HPDE6-E6E7 (cell line): ENCODE data around the gene PPP3R1.

Experiments
- DNase-seq: peaks from one replicate; pipeline ENCODE4 v3.0.0; 2011; ENCODE audit warnings: missing footprints; ENCODE audit errors: extremely low spot score

The PPP3R1 gene

DNA sequence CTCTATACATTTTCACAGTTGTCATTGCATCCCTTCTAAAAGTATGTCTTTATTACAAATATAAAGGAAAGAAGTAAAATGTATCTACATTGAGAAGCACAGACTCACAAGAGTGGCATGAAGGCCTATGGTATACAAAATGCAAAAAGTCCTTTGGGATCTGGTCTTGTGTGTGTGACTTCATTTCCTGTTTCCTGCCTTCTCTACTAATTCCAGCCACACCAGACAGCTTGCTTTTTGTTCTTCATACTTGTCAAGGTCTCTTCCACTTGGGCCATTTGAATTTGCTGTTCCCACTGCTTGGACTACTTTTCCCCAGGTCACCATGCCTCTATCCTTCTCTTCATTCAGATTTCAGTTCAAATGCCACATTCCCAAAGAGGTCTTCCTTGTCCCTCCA, 101.3 kb downstream of the PPP3R1 start:
- no peak for DNase-seq

DNA sequence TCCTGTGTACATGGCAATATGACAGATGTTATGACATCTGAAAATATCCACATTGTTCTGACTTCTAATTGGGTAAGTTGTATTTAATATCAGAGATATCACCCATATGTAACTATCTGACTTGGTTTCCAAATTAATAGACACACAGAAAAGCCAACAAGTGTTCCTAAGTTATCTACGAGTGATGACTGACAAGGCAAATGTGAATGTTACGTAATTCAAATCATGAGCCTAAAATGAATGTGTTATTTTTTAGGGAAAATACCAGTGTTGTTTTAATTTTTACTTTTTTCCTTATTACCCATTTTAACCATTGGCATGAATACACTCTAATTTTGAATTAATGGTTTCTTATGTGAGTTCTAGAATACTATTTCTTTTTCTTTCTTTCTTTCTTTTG, 110.5 kb downstream of the PPP3R1 start:
- DNase-seq, result no peak

DNA sequence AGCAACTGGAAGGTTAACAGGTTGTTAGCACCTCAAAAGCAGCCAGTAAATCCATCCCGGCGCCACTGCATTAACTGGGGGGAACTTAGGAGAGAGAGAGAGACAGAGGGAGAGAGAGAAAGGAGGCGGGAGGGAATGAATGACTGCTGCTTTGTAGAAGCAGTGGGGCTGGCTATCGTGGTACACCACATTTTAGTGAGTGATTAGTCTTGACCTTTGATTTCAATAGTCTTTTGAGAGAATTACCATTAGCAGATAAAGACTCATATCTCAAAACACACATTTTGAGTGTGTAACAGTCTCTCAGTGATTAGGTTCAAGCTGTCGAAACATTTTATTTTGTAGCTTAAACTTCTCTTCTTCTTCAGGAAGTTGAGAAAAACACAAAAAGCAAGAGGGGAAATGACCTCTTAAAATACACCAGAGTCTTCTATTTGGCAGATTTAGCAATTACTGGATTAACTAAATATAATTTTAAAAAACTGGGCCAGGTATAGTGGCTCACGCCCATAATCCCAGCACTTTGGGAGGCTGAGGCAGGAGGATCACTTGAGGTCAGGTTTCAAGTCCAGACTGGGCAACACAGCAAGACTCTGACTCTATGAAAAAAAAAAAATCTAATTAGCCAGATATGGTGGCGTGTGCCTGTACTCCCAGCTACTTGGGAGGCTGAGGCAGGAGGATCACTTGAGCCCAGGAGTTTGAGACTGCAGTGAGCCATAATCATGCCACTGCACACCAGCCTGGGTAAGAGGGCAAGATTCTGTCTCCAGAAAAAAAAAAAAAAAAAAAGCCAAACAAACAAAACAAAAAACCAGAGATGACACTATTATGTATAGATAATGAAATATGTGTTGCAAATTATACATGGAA, 116.6 kb downstream of the PPP3R1 start:
- no peak for DNase-seq

DNA sequence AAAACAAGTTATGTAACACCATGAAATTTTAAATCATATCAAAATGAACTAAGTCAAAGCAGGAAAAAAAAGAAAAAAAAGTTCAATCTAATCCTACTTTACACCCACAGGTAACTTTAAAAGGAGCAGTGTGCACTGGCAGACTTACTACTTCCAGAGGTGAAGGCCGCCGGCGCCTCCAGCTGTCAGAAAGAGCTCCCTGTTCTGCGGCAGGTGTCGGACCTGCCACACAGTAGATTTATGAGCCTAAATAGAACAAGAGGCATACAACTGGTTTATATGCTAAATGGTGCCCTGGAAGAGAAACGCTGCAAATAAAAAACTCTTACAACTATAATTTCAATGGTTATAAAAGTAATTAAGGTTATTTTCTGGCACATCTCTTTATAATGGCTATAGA, 117.8 kb downstream of the PPP3R1 start:
- DNase-seq, result no peak

DNA sequence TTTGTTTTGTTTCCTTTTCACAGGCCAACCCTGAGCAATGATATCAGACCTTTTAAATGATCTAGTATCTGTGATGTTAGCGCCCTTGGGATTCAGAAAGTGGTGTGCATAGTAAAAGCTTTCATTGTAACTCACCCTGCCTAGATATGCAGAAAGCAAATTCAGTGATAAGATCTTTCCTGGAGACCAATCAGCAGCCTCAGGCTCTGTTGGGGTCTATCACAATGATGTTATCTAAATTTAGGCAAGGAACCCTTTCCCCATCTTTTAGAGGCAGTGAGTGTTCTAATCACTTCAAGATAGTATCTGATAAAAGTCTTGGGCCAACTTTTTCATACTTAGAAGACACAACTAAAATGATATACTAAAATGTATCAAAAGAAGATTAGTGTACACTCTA, 118.2 kb downstream of the PPP3R1 start:
- no peak for DNase-seq
